Measurements from ENCODE around the gene PC. TPM values are rescaled to one million over a fixed set of nuclear protein-coding genes. Genes with fewer than 3 reads are reported as not detected.

The PC gene
- total and polyA plus RNA-seq, 2 experiments from 2014 or later: 18.3 to 21.7 TPM

DNA sequence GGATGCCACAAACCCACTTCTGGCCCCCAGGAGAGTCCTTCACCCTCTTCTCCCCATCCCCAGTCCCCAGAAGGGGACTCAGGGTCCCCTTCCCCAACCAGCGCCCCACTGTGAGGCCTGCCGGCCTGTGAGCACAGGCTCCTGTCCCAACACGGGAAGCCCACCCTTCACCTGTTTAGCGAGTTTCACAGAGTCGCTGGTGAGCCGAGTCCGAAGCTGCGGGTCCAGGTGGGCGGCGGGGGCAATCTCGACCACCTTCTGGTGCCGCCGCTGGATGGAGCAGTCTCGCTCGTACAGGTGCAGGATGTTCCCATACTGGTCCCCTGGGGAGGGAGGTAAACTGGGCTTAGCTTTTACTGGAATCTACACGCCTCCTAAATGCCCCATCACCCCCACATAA, 88.1 kb downstream of the PC start:
- H3K4me3 Mint-ChIP-seq: no peak overlapping the region
- Histone ChIP-seq H3F3A (replicated peaks; ENCODE audit: low read depth) (no peaks in the 10 kb centered on the region), H3K79me2 (replicated peaks; ENCODE audit: insufficient read depth) (no peaks in the 10 kb centered on the region), H3K36me3 (ENCODE audit: insufficient read depth) (no peaks in the 10 kb centered on the region), H3K4me3 (no peak overlapping the region), H3K27me3 (ENCODE audit: insufficient read depth) (no peaks in the 10 kb centered on the region), H2AFZ (no peak overlapping the region), H3K27ac (ENCODE audit: low read depth) (no peak overlapping the region), H4K20me1 (replicated peaks; ENCODE audit: insufficient read depth) (no peaks in the 10 kb centered on the region), H3K9me2 (ENCODE audit: insufficient read depth) (no peaks in the 10 kb centered on the region), H3K4me1 (ENCODE audit: insufficient read depth) (no peaks in the 10 kb centered on the region; the same call in 1 of the 2 replicates), H3K4me2 (no peak overlapping the region)
- H3K4me1 Mint-ChIP-seq: peaks cover 14% of the 10 kb centered on the region
- H3K27ac Mint-ChIP-seq: no peak overlapping the region
- ATAC-seq: no peak
- H3K36me3 Mint-ChIP-seq (ENCODE audit: low read depth): peaks cover 3% of the 10 kb centered on the region; the same call in 1 of the 3 replicates
- DNase-seq (ENCODE audit: low spot score): no peak
- no peaks in the 10 kb centered on the region; the same call in 2 of the 3 replicates for H3K9me3 Mint-ChIP-seq
- TF ChIP-seq EZH2 (IDR thresholded peaks at IDR 0.05; ENCODE audit: low read depth, unreplicated experiment) (no peak), JUNB (IDR thresholded peaks at IDR 0.05; ENCODE audit: unreplicated experiment) (no peak)
- H3K27me3 Mint-ChIP-seq (ENCODE audit: insufficient read depth, low read depth, poor library complexity): peaks cover 13% of the 10 kb centered on the region

GRCh38 chr11:66869567-66869870, 88.7 kb downstream of the PC start:
- Mint-ChIP-seq H3K4me1 (peaks cover 14% of the 10 kb centered on the region), H3K36me3 (ENCODE audit: low read depth) (peaks cover 3% of the 10 kb centered on the region; the same call in 1 of the 3 replicates), H3K9me3 (no peaks in the 10 kb centered on the region; the same call in 2 of the 3 replicates), H3K27ac (no peak overlapping the region), H3K27me3 (ENCODE audit: insufficient read depth, low read depth, poor library complexity) (peaks cover 12% of the 10 kb centered on the region), H3K4me3 (no peak overlapping the region)
- no peaks in the 10 kb centered on the region for H3K27me3 ChIP-seq (ENCODE audit: insufficient read depth)
- no peak for ATAC-seq
- H3K79me2 ChIP-seq (replicated peaks; ENCODE audit: insufficient read depth): no peaks in the 10 kb centered on the region
- no peaks in the 10 kb centered on the region for H4K20me1 ChIP-seq (replicated peaks; ENCODE audit: insufficient read depth)
- H3K4me2 ChIP-seq: no peak overlapping the region
- TF ChIP-seq STAT1 (IDR thresholded peaks at IDR 0.05; ENCODE audit: unreplicated experiment): no peak
- TF ChIP-seq ZNF462 (CRISPR knock-in tag; IDR thresholded peaks at IDR 0.05): no peak
- TF ChIP-seq NANOG (IDR thresholded peaks at IDR 0.05; ENCODE audit: borderline replicate concordance): no peak
- TF ChIP-seq JUNB (IDR thresholded peaks at IDR 0.05; ENCODE audit: unreplicated experiment): no peak
- TF ChIP-seq ZNF114 (CRISPR knock-in tag; IDR thresholded peaks at IDR 0.05): no peak
- no peak for TF ChIP-seq POLR2AphosphoS5 (IDR thresholded peaks at IDR 0.05; ENCODE audit: low read depth)
- TF ChIP-seq CTCF (conservative IDR thresholded peaks at IDR 0.05; ENCODE audit: low read depth in 2 of 2): no peak
- TF ChIP-seq, protein P1, sequence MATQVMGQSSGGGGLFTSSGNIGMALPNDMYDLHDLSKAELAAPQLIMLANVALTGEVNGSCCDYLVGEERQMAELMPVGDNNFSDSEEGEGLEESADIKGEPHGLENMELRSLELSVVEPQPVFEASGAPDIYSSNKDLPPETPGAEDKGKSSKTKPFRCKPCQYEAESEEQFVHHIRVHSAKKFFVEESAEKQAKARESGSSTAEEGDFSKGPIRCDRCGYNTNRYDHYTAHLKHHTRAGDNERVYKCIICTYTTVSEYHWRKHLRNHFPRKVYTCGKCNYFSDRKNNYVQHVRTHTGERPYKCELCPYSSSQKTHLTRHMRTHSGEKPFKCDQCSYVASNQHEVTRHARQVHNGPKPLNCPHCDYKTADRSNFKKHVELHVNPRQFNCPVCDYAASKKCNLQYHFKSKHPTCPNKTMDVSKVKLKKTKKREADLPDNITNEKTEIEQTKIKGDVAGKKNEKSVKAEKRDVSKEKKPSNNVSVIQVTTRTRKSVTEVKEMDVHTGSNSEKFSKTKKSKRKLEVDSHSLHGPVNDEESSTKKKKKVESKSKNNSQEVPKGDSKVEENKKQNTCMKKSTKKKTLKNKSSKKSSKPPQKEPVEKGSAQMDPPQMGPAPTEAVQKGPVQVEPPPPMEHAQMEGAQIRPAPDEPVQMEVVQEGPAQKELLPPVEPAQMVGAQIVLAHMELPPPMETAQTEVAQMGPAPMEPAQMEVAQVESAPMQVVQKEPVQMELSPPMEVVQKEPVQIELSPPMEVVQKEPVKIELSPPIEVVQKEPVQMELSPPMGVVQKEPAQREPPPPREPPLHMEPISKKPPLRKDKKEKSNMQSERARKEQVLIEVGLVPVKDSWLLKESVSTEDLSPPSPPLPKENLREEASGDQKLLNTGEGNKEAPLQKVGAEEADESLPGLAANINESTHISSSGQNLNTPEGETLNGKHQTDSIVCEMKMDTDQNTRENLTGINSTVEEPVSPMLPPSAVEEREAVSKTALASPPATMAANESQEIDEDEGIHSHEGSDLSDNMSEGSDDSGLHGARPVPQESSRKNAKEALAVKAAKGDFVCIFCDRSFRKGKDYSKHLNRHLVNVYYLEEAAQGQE (IDR thresholded peaks at IDR 0.05; ENCODE audit: unreplicated experiment): no peak
- H3K27ac ChIP-seq (ENCODE audit: low read depth): no peak overlapping the region
- H3K36me3 ChIP-seq (ENCODE audit: insufficient read depth): no peaks in the 10 kb centered on the region
- H2AFZ ChIP-seq: no peak overlapping the region
- no peaks in the 10 kb centered on the region for H3F3A ChIP-seq (replicated peaks; ENCODE audit: low read depth)
- H3K9me2 ChIP-seq (ENCODE audit: insufficient read depth): no peaks in the 10 kb centered on the region
- no peak overlapping the region for H3K4me3 ChIP-seq
- no peaks in the 10 kb centered on the region; the same call in 1 of the 2 replicates for H3K4me1 ChIP-seq (ENCODE audit: insufficient read depth)
- no peak for DNase-seq (ENCODE audit: low spot score)
